ENCODE measurements around the gene GRK2. TPM values are rescaled to one million over a fixed set of nuclear protein-coding genes. Genes with fewer than 3 reads are reported as not detected.
A peak's percentile ranks its signal among the peaks of the same experiment; 100 is the strongest.

Gene GRK2
- total RNA-seq, 2 experiments from 2014 or later = 325 to 341 TPM

DNA sequence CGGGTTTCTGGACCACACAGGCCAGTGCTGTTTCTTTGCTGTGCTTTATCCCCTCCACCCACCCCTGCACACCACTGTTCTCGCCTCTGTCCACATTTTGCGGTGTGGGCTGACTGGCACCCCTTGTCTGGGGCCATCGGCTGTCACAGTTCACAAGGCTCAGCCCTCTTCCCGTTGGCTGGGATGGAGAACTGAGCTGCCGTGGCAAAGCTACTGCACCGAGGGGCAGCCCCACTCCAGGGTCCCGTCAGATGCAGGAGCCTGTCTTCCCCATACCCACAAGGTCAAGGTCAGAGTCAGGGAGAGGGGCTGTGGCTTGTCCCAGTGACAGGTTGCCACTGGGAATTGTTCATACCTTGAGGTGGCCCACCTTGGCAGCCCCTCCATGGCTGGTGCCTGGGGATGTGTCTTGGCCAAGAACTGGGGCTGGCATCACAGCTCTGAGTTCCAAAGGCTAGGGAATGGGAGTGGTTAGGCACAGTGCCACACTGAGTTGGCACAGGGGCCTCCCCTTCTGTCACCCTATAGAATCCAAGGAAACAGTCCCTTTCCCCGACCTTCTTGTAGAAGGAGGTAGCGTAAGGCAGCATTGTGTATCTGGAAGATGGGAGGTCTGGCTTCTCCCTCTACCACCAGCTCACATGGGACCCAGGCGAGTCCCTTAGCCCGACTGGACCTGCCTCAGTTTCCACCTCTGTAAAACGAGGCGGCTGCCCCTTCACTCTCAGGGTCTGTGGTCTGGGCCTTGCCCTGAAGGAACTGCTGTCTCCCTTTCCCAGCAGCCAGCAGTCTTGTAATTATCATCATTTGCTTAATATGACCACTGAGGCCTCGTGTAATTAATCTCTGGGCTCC, 3.4 kb downstream of the GRK2 start:
- no peak for ATAC-seq (ENCODE audit: low read depth)
- no peaks in the 10 kb centered on the region for H3K27me3 Mint-ChIP-seq
- H3K36me3 Mint-ChIP-seq = peaks cover 31% of the 10 kb centered on the region
- no peaks in the 10 kb centered on the region for H3K9me3 Mint-ChIP-seq
- H3K4me3 Mint-ChIP-seq = peak overlapping the region; percentile 96
- peaks cover 62% of the 10 kb centered on the region for H3K4me1 Mint-ChIP-seq
- DNase-seq = peak; percentile 38
- peak overlapping the region; percentile 96 for H3K27ac Mint-ChIP-seq
- POLR2A ChIA-PET = interaction anchor here (0.5 to 7.8 kb wide), 11 partner anchors 7 to 1143 kb away, joined by 3 to 190 read pairs (median 7); partner anchors contain the start of genes ANKRD13D, POLD4 and SSH3

GRCh38 chr11:67270256-67271204, 4.3 kb downstream of the GRK2 start:
- H3K9me3 Mint-ChIP-seq = no peaks in the 10 kb centered on the region
- peak overlapping the region; percentile 96 for H3K27ac Mint-ChIP-seq
- H3K36me3 Mint-ChIP-seq = peaks cover 32% of the 10 kb centered on the region
- POLR2A ChIA-PET = interaction anchor here (0.5 to 7.8 kb wide), 19 partner anchors 6 to 214 kb away, joined by 3 to 190 read pairs (median 5); partner anchors contain the start of genes ANKRD13D, POLD4, PPP1CA and SSH3
- ATAC-seq (ENCODE audit: low read depth) = no peak
- peak overlapping the region; percentile 96 for H3K4me3 Mint-ChIP-seq
- no peaks in the 10 kb centered on the region for H3K27me3 Mint-ChIP-seq
- H3K4me1 Mint-ChIP-seq = peaks cover 59% of the 10 kb centered on the region
- DNase-seq = peak; percentile 59

DNA sequence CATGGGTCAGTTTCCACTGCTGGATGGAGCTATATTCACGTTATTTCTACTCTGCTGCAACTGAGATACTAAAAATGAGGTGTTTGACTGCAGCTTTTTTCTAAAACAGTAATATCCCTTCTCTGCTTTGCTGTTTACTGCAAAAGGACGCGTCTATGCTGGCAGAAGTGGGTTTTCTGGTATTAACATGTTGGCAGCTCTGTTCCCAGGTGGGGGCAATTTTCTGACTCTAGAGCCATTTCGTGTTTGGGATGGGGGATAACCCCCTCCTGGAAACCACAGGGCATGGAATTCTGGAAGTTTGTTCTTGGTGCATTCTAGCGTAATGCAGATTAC, 4.9 kb downstream of the GRK2 start:
- ATAC-seq (ENCODE audit: low read depth) (no peak), DNase-seq (no peak)
- no peaks in the 10 kb centered on the region for H3K27me3 Mint-ChIP-seq
- H3K27ac Mint-ChIP-seq = peak overlapping the region; percentile 96
- H3K4me3 Mint-ChIP-seq = peak overlapping the region; percentile 96
- POLR2A ChIA-PET = interaction anchor here (0.5 to 7.8 kb wide), 18 partner anchors 8 to 213 kb away, joined by 3 to 190 read pairs (median 5); partner anchors contain the start of genes ANKRD13D, POLD4, PPP1CA and RAD9A
- H3K36me3 Mint-ChIP-seq = peaks cover 34% of the 10 kb centered on the region
- H3K9me3 Mint-ChIP-seq = no peaks in the 10 kb centered on the region
- peaks cover 60% of the 10 kb centered on the region for H3K4me1 Mint-ChIP-seq

DNA sequence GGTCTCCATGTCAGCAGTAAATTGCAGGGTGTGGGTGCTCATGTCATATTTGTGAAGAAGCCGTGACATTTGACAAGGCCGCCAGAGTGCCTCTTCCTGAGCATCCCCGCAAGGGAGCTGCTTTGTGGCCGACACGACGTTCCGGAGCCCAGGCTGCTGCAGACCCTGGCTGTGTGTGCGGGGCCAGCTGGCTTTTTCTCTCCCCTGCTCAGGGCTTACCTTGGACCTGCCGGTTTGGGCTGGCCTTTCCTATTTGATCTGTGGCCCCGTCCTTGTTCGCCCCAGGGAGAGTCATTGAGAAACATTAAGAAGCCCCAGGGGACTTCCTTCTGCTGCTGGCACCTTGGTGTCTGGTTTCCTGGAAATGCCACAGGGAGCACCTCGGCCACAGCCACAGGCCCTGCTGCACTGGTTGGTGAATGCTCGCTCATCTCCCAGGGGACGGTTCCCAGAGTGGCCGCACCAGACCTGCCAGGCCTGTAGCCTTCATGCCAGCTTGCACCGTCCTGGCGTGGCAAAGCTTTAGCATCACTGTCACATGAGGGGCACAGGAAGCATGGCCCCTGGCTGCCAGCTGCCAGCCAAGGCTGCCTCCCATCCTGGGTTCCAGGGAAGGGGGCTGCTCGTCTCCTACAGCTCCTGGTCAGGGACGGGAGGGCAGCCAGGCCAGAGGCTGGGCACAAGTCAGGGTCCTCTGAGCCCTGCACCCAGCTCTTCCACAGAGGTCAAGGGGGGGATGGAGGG, 5.4 kb downstream of the GRK2 start:
- POLR2A ChIA-PET = interaction anchor here (0.5 to 7.8 kb wide), 18 partner anchors 8 to 213 kb away, joined by 3 to 190 read pairs (median 5); partner anchors contain the start of genes ANKRD13D, PPP1CA, RAD9A and SSH3
- Mint-ChIP-seq H3K36me3 (peaks cover 36% of the 10 kb centered on the region), H3K4me3 (peak overlapping the region; percentile 96), H3K27ac (peak overlapping the region; percentile 96), H3K9me3 (no peaks in the 10 kb centered on the region), H3K27me3 (no peaks in the 10 kb centered on the region), H3K4me1 (peaks cover 64% of the 10 kb centered on the region)
- ATAC-seq (ENCODE audit: low read depth) (peak; percentile 18), DNase-seq (peak; percentile 73)

GRCh38 chr11:67272327-67273259, 6.3 kb downstream of the GRK2 start:
- ATAC-seq (ENCODE audit: low read depth) = peak; percentile 11
- POLR2A ChIA-PET = interaction anchor here (0.7 to 7.8 kb wide), 12 partner anchors 10 to 212 kb away, joined by 4 to 190 read pairs (median 6); partner anchors contain the start of genes ANKRD13D and SSH3
- peak; percentile 58 for DNase-seq
- Mint-ChIP-seq H3K27me3 (no peaks in the 10 kb centered on the region), H3K4me3 (peak overlapping the region; percentile 96), H3K27ac (peak overlapping the region; percentile 96), H3K4me1 (peaks cover 67% of the 10 kb centered on the region), H3K9me3 (no peaks in the 10 kb centered on the region), H3K36me3 (peaks cover 30% of the 10 kb centered on the region)

DNA sequence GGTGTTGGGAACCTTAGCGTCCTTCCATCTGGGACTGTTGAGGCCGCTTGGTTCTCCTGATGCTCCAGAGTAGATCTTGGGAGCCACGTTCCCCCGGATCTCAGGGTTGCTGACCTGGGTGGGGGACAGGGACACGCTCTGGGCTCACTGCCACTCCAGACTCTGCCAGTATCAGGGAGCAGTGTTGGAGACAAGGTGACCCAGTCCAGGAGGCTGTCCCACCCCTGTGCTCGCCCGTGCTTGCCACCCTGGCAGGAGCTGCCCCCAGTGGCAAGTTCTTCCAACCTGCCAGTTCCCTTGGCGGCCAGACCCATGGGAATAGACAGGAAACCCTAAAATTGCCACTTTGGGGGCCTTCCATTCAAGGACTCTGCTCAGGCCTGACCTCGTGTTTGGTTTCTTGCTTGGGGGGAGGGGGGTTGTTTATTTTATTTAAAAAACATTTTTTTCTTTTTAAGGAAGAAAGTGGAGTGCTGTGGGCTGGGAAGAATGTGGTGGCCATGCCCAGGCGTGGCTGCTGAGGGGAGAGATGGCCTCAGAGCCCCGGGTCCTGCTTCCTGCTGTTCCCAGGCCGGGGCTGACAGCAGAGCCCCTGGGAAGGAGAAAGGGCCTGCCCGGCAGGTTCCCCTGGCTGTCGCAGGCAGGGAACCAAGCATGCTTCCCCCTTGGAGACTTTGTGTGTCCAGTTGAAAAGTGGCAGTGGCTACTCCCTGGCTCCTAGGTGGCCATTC, 7.2 kb downstream of the GRK2 start:
- Mint-ChIP-seq H3K4me1 (peaks cover 67% of the 10 kb centered on the region), H3K27me3 (no peaks in the 10 kb centered on the region), H3K27ac (peak overlapping the region; percentile 96), H3K4me3 (peak overlapping the region; percentile 96), H3K9me3 (no peaks in the 10 kb centered on the region), H3K36me3 (peaks cover 27% of the 10 kb centered on the region)
- ATAC-seq (ENCODE audit: low read depth) = no peak
- peak; percentile 36 for DNase-seq
- POLR2A ChIA-PET = interaction anchor here (0.7 to 7.8 kb wide), 5 partner anchors 15 to 131 kb away, joined by 4 to 190 read pairs (median 5); partner anchors contain the start of genes ANKRD13D and SSH3

GRCh38 chr11:67274768-67275605, 8.7 kb downstream of the GRK2 start:
- Mint-ChIP-seq H3K9me3 (no peaks in the 10 kb centered on the region), H3K4me3 (peak overlapping the region; percentile 73), H3K4me1 (peaks cover 66% of the 10 kb centered on the region), H3K27me3 (no peaks in the 10 kb centered on the region), H3K27ac (peak overlapping the region; percentile 97), H3K36me3 (peaks cover 28% of the 10 kb centered on the region)
- peak; percentile 35 for DNase-seq
- POLR2A ChIA-PET = interaction anchor here (0.7 to 7.5 kb wide), 3 partner anchors 7 to 116 kb away, joined by 3 to 179 read pairs (median 64); partner anchors contain the start of genes ANKRD13D and GRK2
- no peak for ATAC-seq (ENCODE audit: low read depth)

DNA sequence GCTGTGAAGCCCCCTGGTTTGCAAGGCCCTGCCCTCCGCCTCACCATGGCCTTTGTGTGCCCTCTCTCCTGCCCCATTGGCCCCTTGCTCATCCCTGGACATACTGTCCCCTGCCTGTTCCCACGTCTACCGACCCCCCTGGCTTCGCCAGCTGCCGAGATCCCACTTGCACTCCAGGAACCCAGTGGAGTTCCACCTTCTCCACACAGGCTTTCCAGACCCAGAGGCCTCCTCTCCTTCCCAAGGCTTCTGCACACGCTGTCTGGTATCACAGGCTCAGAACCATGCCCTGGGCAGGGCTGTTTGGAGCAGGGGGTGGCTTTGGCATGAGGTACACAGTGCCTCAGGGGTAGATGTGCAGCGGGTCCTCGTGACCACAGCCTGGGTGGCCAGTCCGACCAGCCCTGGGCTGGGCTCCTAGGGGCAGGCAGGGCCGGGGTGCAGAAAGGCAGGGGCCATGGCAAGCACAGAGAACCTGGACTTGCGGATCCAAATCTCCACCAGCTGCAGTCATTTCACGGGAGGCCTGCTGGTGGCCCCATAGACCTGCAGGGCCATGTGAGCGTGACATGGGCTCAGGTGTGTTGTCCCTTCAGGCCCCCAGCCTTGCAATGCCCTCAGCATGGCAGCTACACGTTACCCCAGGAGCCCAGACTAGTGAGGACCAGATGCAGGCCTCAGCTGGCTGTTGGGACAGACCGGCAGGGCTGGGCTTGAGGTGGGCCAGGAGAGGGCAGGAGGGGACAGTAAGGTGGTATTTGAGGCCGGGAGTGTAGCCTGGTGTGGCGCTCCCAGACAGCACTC, 9.5 kb downstream of the GRK2 start:
- H3K36me3 Mint-ChIP-seq = peaks cover 25% of the 10 kb centered on the region
- peak; percentile 55 for DNase-seq

GRCh38 chr11:67276781-67277230, 10.5 kb downstream of the GRK2 start:
- Mint-ChIP-seq H3K4me1 (peaks cover 50% of the 10 kb centered on the region), H3K4me3 (peak overlapping the region; percentile 82), H3K9me3 (no peaks in the 10 kb centered on the region), H3K27me3 (no peaks in the 10 kb centered on the region), H3K27ac (peak overlapping the region; percentile 97), H3K36me3 (peaks cover 25% of the 10 kb centered on the region)
- ATAC-seq (ENCODE audit: low read depth) (peak; percentile 23), DNase-seq (peak; percentile 74)
- POLR2A ChIA-PET = interaction anchor here (0.6 to 7.5 kb wide), 13 partner anchors 9 to 132 kb away, joined by 3 to 179 read pairs (median 6); partner anchors contain the start of genes ANKRD13D, GRK2, POLD4 and PPP1CA

More for the DNA sequence above, 9.5 kb downstream of the GRK2 start:
- H3K27ac Mint-ChIP-seq = peak overlapping the region; percentile 97
- peak overlapping the region; percentile 73 for H3K4me3 Mint-ChIP-seq
- no peaks in the 10 kb centered on the region for H3K27me3 Mint-ChIP-seq
- H3K9me3 Mint-ChIP-seq = no peaks in the 10 kb centered on the region
- POLR2A ChIA-PET = interaction anchor here (0.7 to 7.5 kb wide), 5 partner anchors 8 to 115 kb away, joined by 3 to 179 read pairs (median 23); partner anchors contain the start of genes ANKRD13D and GRK2
- no peak for ATAC-seq (ENCODE audit: low read depth)
- H3K4me1 Mint-ChIP-seq = peaks cover 60% of the 10 kb centered on the region

Measured in activated naive CD8-positive, alpha-beta T cell treated with anti-CD3 and anti-CD28 coated beads, Interleukin-2, amount 10 ng/mL, durations not matched to agents 7 days and 5 days (primary cell).